Measurements from ENCODE around the gene ZNF485.

- TF ChIP-seq, protein P1, sequence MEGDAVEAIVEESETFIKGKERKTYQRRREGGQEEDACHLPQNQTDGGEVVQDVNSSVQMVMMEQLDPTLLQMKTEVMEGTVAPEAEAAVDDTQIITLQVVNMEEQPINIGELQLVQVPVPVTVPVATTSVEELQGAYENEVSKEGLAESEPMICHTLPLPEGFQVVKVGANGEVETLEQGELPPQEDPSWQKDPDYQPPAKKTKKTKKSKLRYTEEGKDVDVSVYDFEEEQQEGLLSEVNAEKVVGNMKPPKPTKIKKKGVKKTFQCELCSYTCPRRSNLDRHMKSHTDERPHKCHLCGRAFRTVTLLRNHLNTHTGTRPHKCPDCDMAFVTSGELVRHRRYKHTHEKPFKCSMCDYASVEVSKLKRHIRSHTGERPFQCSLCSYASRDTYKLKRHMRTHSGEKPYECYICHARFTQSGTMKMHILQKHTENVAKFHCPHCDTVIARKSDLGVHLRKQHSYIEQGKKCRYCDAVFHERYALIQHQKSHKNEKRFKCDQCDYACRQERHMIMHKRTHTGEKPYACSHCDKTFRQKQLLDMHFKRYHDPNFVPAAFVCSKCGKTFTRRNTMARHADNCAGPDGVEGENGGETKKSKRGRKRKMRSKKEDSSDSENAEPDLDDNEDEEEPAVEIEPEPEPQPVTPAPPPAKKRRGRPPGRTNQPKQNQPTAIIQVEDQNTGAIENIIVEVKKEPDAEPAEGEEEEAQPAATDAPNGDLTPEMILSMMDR (IDR thresholded peaks at IDR 0.05): no peak
- TF ChIP-seq POLR2A (IDR thresholded peaks at IDR 0.05): no peak
- no peak for TF ChIP-seq POLR2AphosphoS5 (IDR thresholded peaks at IDR 0.05; ENCODE audit: insufficient read depth in 1 of 2, low read depth in 1 of 2)
Measured at GRCh38 chr10:43576062-43576461, 30.2 kb upstream of the ZNF485 start.
